Stomach (tissue), 9 donors: ENCODE measurements around the gene CCDC6. TPM values are rescaled to one million over a fixed set of nuclear protein-coding genes. Genes with fewer than 3 reads are reported as not detected.

Experiments used
- DNase-seq, 2 donors: peaks; one replicate each; pipeline versions ENCODE4 v3.0.0 to v3.0.0-alpha.2; 2013 to 2019
- H3K27ac ChIP-seq, 5 donors: fragments of 200-600 bp in 4 of 5; sonication (generic) in 4 of 5; one replicate each; pipeline ENCODE4 v1.5.1; 2013 to 2019; ENCODE audit warnings: mild to moderate bottlenecking in 1 of 5, moderate library complexity in 1 of 5
- H3K27me3 ChIP-seq, 3 donors: fragments of 200-600 bp; sonication (generic); one replicate each; pipeline ENCODE4 v1.5.1; 2017 to 2019; ENCODE audit warnings: mixed run types in 1 of 3
- H3K36me3 ChIP-seq, 4 donors: fragments of 200-600 bp; sonication (generic); 1 replicate in 3 of 4; 2 replicates in 1 of 4; pipeline ENCODE4 v1.5.1; 2016 to 2019
- H3K4me1 ChIP-seq, 4 donors: fragments of 200-600 bp; sonication (generic); one replicate each; pipeline ENCODE4 v1.5.1; 2016 to 2019
- H3K4me3 ChIP-seq, 4 donors: fragments of 200-600 bp; sonication (generic) in 3 of 4; one replicate each; pipeline ENCODE4 v1.5.1; 2016 to 2019; ENCODE audit warnings: mild to moderate bottlenecking in 1 of 4
- H3K9me3 ChIP-seq, 4 donors: fragments of 200-600 bp; sonication (generic); one replicate each; pipeline ENCODE4 v1.5.1; 2016 to 2019
- CTCF ChIP-seq, 7 experiments: fragments of 450-650 bp in 4 of 7; fragments of 200-600 bp in 3 of 7; sonication (generic) in 3 of 7; IDR thresholded peaks; one replicate each; pipeline ENCODE4 v1.5.1; 2016 to 2019; ENCODE audit warnings: antibody characterized with exemption in 7 of 7, control low read depth in 2 of 7, mild to moderate bottlenecking in 1 of 7
- EP300 ChIP-seq: sonication (generic); formaldehyde crosslinking; IDR thresholded peaks from one replicate; pipeline ENCODE4 v1.6.1; 2017; ENCODE audit warnings: antibody characterized with exemption
- POLR2A ChIP-seq, 4 donors: fragments of 450-650 bp; IDR thresholded peaks; one replicate each; pipeline ENCODE4 v1.6.1; 2016; ENCODE audit warnings: antibody characterized with exemption in 4 of 4, control low read depth in 2 of 4, mild to moderate bottlenecking in 1 of 4, moderate library complexity in 1 of 4
- POLR2AphosphoS5 ChIP-seq, 3 donors: sonication (generic); formaldehyde crosslinking; IDR thresholded peaks; one replicate each; pipeline ENCODE4 v1.6.1; 2016; ENCODE audit warnings: antibody characterized with exemption in 3 of 3
- WGBS, 5 donors: extraction: QIAGEN DNeasy Blood & Tissue Kit in 3 of 5; methylation state at CpG; one replicate each; pipeline versions ENCODE4 v1.1.5 to v1.1.7; 2013 to 2018; 5-methylcytosine and 5-hydroxymethylcytosine counted together
- intact Hi-C: fragments of 100-400 bp; cut with DNase I; formaldehyde crosslinking; loops from one replicate; pipeline ENCODE4 v1.15.1; 2023; ENCODE audit warnings: low total_unique reads
- polyA plus RNA-seq, 3 donors: library from polyadenylated mRNA; stranded (reverse); fragments of 200-250 nt; gene quantifications; one replicate each; pipeline ENCODE4 v1.2.3, GENCODE V29; 2013
- total RNA-seq, 5 donors: library from RNA; depleted of rRNA; stranded (reverse); fragments of >200 nt; gene quantifications; one replicate each; pipeline versions ENCODE4 v1.1.0 to v1.2.3, GENCODE V29; 2014 to 2016
- donor health status: healthy with polysubstance abuse.
- donor health status: Bipolar disorder and iron deficiency.
- donor health status: healthy.

CCDC6 gene
- total and polyA plus RNA-seq, 8 donors = 12.5 to 56.0 (median 17.0) TPM

GRCh38 chr10:59847326-59847725 is 59.0 kb downstream of the CCDC6 start:
- H3K4me3 ChIP-seq = no peak overlapping the region
- H3K27ac ChIP-seq = no peak overlapping the region
- no peaks in the 10 kb centered on the region for H3K27me3 ChIP-seq
- peaks cover 16 to 72% (median 54%) of the 10 kb centered on the region in 4 donors for H3K36me3 ChIP-seq
- no peak for DNase-seq
- H3K9me3 ChIP-seq = no peaks in the 10 kb centered on the region
- intact Hi-C loops = no loop called here
- TF ChIP-seq EP300 = no peak
- no peak for TF ChIP-seq CTCF (IDR thresholded peaks at IDR 0.05)
- TF ChIP-seq POLR2AphosphoS5 (IDR thresholded peaks at IDR 0.05) = no peak
- no peak for TF ChIP-seq POLR2A (IDR thresholded peaks at IDR 0.05)
- WGBS, 5 donors = 83 to 95% (median 92%) methylated on average over 2 of the region's 2 CpGs
- H3K4me1 ChIP-seq = peaks cover 0 to 6% (median under 1%) of the 10 kb centered on the region in 4 donors

GRCh38 chr10:59844436-59844835 is 61.9 kb downstream of the CCDC6 start:
- 73 to 84% (median 83%) methylated on average over 3 of the region's 3 CpGs for WGBS, 5 donors
- intact Hi-C loops = no loop called here
- no peak overlapping the region for H3K27ac ChIP-seq
- no peaks in the 10 kb centered on the region for H3K4me1 ChIP-seq
- no peaks in the 10 kb centered on the region for H3K27me3 ChIP-seq
- TF ChIP-seq POLR2A (IDR thresholded peaks at IDR 0.05) (no peak), CTCF (IDR thresholded peaks at IDR 0.05) (no peak), EP300 (no peak)
- no peak for DNase-seq
- H3K4me3 ChIP-seq = no peak overlapping the region
- H3K36me3 ChIP-seq = peaks cover 16 to 55% (median 43%) of the 10 kb centered on the region in 4 donors
- H3K9me3 ChIP-seq = no peaks in the 10 kb centered on the region

GRCh38 chr10:59843748-59844147 is 62.6 kb downstream of the CCDC6 start:
- Histone ChIP-seq H3K9me3 (no peaks in the 10 kb centered on the region), H3K36me3 (peaks cover 16 to 48% (median 36%) of the 10 kb centered on the region in 4 donors), H3K4me1 (no peaks in the 10 kb centered on the region), H3K4me3 (no peak overlapping the region), H3K27ac (no peak overlapping the region), H3K27me3 (no peaks in the 10 kb centered on the region)
- DNase-seq = no peak
- intact Hi-C loops = no loop called here
- no peak for TF ChIP-seq POLR2A (IDR thresholded peaks at IDR 0.05)
- TF ChIP-seq CTCF (IDR thresholded peaks at IDR 0.05) = no peak
- TF ChIP-seq POLR2AphosphoS5 (IDR thresholded peaks at IDR 0.05) = no peak
- no peak for TF ChIP-seq EP300
- WGBS, 5 donors = 53 to 77% (median 55%) methylated on average over 2 of the region's 2 CpGs

- Histone ChIP-seq H3K27me3 (no peaks in the 10 kb centered on the region), H3K27ac (no peak overlapping the region), H3K36me3 (peaks cover 0 to 18% (median 12%) of the 10 kb centered on the region in 4 donors), H3K9me3 (no peaks in the 10 kb centered on the region), H3K4me1 (peaks cover 0 to 12% (median 5%) of the 10 kb centered on the region in 4 donors), H3K4me3 (no peak overlapping the region)
- WGBS, 5 donors = 79 to 88% (median 86%) methylated on average over 6 of the region's 6 CpGs
- intact Hi-C loops = no loop called here
- DNase-seq = no peak
- TF ChIP-seq POLR2A (IDR thresholded peaks at IDR 0.05) (no peak), EP300 (no peak), POLR2AphosphoS5 (IDR thresholded peaks at IDR 0.05) (no peak), CTCF (IDR thresholded peaks at IDR 0.05) (no peak)
Measured at GRCh38 chr10:59839576-59839975, 66.8 kb downstream of the CCDC6 start.
